Stimulated activated CD4-positive, alpha-beta T cell treated with anti-CD3 and anti-CD28 coated beads, TNF-alpha, amount 100 ng/mL, for 24 hours (primary cell): ENCODE results near the gene FHDC1.

Source experiments
- DNase-seq, 3 experiments: peaks; one replicate each; pipeline ENCODE4 v3.0.0-alpha.2; 2020; ENCODE audit warnings: low read depth in 3 of 3

Gene FHDC1

GRCh38 chr4:152935143-152935542, 980 bp upstream of the FHDC1 start:
- DNase-seq, result peak in 1 of 3 experiments; percentile 16

- peak in 1 of 3 experiments; percentile 9 for DNase-seq
Measured at GRCh38 chr4:152936446-152937335, 568 bp downstream of the FHDC1 start.

DNA sequence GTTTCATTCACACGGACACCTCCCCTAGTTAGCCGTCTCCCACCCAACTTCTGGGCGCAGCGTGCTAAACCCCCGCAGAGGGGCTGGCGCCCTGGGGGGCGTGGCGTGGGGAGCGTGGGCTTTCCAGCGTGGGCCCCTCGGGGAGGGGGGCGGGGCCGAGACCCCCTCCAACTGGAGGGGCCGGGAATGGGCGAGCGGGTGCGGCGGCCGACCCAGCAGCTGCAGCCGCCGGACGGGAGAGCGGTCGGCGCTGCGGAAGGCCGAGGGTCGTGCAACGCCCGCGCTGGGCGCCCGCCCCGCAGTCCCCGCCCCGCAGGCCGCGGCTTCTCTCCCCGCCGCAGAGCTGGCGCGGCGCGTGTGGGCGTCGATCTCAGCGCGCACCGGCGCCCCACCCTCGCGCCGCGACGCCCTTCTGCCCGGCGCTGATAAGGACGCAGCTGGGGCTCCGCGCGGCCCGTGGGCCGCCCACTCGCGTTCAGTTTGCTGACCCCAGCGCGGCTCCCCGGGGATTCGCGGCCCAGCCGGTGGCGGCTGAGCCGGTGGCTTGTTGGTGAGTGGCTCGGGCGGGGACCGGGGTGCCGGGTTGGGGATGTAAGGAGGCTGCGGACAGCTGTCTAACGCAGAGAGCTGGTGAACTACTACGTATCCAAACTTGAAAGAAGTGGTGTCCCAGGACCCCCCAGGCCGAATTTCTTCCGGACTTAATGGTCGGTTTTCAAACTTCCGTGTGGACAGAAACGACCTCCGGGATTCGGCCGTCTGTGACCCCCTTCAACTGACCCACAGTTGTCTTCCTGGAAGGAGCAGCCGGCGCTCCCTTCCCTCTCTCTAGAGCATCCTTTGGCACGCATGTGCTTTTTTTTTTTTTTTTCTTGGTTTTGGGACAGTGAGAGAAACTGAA, 1.5 kb downstream of the FHDC1 start:
- peak in 1 of 3 experiments; percentile 5 for DNase-seq

GRCh38 chr4:152938237-152938947, 2.3 kb downstream of the FHDC1 start:
- no peak for DNase-seq

DNA sequence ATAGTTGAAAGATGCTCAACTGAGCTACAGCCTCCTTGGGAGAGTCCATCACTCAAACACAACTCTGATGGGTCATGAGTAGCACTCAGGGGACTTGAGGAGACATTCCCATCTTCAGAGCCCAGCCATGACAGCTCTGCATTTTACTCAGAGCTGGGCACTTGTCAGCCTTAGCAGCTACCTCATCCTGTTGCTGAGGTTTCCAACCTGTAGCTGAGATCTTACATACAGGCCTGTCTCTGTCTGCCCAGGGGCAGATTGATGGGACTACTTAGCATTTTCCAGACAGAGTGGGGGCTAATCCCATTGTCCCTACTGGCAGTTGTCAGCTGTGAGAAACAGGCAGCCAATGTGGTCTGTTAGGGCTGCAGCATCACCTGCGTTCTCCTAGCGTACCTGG, 3.5 kb downstream of the FHDC1 start:
- DNase-seq, result no peak

DNA sequence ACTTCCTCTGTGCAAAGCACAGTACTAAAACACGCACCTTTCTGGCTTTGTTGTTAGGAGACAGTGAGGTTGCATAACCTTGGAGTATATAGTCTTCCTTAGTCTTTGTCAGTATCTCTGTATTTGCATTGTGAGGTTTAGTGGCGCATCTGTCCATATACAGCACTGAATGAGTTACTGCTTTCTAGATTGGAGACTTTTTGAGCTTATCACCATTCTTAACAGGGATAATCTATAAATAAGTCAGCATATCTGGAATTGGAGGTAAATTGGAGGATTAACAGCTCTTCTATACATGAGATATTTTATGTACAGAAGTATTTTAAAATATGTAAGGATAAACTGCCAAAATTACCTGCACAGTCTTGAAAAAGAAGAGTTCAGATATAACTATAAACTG, 4.3 kb downstream of the FHDC1 start:
- DNase-seq, result no peak

DNA sequence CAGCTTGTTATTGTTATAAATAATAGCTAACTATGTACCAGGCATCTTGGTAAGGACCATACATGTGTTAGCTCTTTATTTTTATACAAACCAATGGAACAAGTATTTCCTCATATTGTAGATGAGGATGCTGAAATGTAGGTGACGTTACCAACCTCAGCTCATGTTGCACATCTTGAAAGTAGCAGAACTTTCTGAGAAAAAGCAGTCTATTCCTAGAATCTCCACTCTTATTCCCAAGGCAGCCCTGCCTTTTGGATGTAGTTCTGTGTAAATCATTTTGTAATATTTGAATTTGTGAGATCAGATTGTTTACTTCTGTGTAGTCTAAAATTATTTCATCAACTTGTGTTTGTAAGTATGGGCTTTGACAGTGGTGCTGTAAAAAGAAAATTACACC, 5.3 kb downstream of the FHDC1 start:
- no peak for DNase-seq

- no peak for DNase-seq
Measured at GRCh38 chr4:152942346-152942745, 6.2 kb downstream of the FHDC1 start.

DNA sequence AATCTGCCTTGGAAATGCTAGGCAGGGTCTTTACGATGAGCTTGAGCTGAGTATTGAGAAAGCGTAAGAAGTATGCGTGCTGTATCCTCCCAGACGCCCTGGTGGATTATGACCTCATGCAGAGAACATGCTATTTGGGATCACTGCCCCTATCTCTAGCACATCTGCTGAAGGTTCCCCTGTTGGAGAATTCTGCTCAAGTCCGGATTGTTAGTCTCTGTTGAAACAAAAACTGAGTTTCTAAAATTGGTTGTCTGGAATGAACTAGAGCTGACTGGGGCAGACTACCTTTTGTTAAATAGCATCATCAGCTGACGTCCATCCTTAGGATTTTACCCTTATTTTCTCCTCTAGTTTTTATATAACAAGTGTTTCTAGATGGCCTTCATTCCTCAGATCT, 7.5 kb downstream of the FHDC1 start:
- no peak for DNase-seq

GRCh38 chr4:152944666-152945320, 8.7 kb downstream of the FHDC1 start:
- DNase-seq, result no peak

GRCh38 chr4:152945639-152946038, 9.5 kb downstream of the FHDC1 start:
- DNase-seq, result no peak

DNA sequence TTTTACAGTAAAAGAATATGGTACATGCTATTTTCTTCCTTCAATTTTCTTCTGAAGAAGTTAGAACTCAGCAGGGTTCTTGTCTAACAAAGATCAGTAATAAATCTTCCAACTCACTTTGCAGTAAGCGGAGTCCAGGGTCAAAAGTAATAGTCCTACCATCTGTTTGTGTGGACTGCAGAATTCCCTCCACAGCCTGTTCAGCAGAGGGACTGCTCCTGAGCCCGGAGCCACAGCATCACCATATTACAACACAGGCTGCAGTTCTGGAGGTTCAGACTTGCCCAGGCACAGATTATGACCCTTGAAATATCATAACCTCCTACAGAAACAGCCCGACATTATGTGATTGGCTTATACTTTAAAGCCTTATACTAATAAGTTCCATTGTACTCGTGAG, 10.3 kb downstream of the FHDC1 start:
- DNase-seq, result no peak

DNA sequence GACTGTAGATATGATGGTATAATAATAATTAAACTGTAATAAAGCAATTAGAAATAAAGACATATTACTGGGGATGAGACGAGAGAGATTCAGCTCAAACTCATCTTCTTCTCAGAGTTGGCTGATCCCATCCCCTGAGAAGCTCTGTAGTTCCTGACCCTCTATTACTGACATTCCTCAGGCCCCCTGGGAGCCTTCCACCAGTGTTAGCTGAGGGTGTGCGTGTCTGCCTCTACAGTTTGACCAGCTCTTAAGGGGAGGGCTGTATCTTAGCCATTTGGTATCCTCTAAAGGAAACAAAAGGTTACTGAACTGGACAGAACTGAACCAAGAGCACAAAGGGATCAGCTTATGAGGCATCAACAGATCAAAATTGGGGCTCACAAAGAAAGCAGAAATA, 11.2 kb downstream of the FHDC1 start:
- DNase-seq, result no peak

GRCh38 chr4:152949930-152950329, 13.8 kb downstream of the FHDC1 start:
- no peak for DNase-seq

- no peak for DNase-seq
Measured at GRCh38 chr4:152950402-152951274, 14.5 kb downstream of the FHDC1 start.

DNA sequence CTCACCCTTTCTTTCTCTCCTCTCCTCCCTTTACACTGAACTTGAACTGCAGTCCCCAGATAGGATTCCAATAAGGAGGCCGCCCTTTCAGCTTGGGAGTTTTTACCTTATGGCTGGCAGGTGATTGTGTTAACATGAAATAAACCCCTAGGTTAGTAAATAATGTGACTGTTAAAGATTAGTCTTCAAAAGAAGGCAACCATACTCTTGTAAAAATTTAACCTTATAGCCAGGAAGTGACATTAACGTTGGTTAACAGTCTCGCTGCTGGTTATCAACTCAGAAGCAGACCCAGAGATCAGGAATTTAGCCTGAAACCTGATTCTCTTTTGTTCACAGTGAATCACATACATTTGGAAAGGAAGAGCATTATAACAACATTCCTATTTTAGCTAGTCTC, 15.2 kb downstream of the FHDC1 start:
- no peak for DNase-seq

DNA sequence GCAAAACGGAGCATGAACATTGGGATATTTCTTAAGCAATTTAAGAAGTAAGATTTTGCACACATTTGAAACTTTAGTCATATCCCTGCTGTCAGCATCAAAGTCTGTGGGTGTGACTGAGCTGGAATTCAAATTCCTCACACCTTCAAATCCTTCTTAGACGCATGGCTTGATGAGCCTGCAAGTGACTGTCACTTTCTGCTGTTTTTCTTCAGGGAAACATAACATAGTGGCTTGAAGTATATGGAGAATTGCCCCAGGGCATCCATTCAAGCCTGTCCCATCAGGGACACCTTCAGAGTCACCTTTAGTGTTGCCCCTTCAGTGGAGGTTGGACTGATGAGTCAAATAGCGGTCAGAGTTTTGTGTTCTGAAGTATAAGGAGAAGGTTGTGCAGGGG, 17.4 kb downstream of the FHDC1 start:
- DNase-seq, result no peak

DNA sequence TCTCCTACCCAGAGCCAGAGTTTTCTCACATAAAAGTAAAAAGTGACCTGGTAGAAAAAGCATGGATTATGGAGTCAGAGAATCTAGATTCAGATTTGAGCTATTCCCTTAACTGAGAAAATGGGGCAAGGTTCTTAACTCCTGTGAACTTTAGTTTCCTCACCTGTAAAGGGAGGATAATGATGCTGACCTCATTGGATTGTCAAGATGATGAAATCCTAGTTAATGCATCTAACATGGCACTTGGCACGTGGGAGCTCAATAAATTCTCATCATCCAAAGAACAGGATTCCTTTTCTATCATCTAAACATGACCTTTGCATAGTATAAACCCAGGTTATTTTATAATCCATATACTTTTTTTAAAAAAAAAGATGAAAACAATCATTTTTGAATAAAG, 18.6 kb downstream of the FHDC1 start:
- DNase-seq, result no peak

DNA sequence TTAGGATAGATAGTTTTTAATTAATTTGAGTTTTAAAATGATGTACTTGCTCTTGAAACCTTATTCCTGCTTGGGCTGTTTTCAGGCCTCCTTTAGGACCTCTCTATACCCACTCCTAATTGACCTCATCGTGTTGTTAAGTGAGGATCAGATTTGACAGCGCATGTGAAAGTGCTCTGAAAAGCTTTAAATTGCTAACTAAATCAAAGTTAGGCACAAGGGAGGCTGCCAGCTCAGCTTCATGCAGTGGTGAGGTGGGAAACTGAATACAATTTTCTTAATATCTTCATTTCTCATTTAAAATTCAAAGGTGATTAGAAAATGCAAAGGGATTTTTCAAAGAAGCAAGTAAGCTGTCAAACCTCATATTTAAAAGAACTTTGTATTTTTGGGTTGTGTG, 20.0 kb downstream of the FHDC1 start:
- no peak for DNase-seq

DNA sequence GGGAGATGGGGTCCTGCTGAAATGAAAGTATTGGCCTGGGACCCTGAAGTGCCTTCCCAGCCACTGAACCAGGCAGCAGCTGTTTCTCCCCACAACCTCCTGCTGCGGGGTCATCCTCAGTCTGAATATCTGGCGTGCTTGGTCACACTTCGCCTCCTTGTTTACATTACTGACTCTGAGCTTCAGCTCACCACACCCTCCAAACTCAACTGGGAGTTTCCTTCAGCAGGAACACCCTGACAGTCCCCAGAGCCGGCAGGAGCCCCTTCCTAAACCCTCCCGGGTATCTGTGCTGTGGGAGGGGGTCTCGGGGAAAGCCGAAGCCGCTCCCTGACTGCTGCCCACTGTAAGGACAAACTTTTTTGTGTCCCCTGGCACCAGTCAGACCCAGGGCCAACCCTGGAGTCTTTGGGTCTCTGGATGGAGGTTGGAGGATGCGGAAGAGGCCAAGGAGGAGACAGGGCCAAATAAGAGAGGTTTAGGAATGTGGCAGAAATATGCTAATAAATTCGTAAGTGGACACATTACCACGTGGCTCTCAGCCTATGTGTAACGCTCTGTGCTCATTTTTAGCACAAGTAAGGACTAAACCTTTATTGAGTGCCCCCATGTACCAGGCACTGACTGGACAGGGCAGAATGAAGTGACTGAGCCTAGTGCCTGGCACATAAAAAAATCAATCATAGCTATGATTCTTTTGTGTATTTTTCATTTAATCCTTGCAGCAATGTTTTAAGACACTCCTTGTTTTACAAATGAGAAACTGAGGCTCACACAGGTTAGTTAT, 20.7 kb downstream of the FHDC1 start:
- no peak for DNase-seq
